A673 (cell line): ENCODE measurements around the gene CPEB1. TPM values are rescaled to one million over a fixed set of nuclear protein-coding genes. Genes with fewer than 3 reads are reported as not detected.

Experiments used
- BruUV-seq: library from RNA; stranded (reverse); fragments of 400-500 nt; replicated peaks from 2 replicates; lab custom pipeline; 2021; lab: Mats Ljungman, UMichigan
- CTCF ChIA-PET: fragments of 300-600 bp; sonication (Branson Sonifier 250); formaldehyde crosslinking; loops from one replicate; lab custom pipeline; 2022; ENCODE audit warnings: antibody characterized with exemption; lab: Charles Lee
- POLR2A ChIA-PET: fragments of 300-600 bp; sonication (Branson Sonifier 250); formaldehyde crosslinking; loops from one replicate; lab custom pipeline; 2022; ENCODE audit warnings: antibody characterized with exemption; ENCODE audit not compliant: low non-redundant PET; lab: Charles Lee
- DNase-seq: peaks from one replicate; pipeline ENCODE4 v3.0.0-alpha.2; 2015; ENCODE audit warnings: low spot score
- H3K27ac ChIP-seq: fragments of 200-600 bp; sonication (generic); 2 replicates; pipeline ENCODE4 v1.5.1; 2016; ENCODE audit warnings: mixed run types, low read depth, mild to moderate bottlenecking, mixed read lengths, antibody characterized with exemption, low read length; ENCODE audit not compliant: poor library complexity, severe bottlenecking
- H3K27me3 ChIP-seq: fragments of 200-600 bp; sonication (generic); replicated peaks from 2 replicates; pipeline ENCODE4 v1.6.1; 2017; ENCODE audit warnings: mixed run types, low read depth, mild to moderate bottlenecking, mixed read lengths, antibody characterized with exemption, low read length; ENCODE audit not compliant: insufficient read depth, poor library complexity
- H3K36me3 ChIP-seq: fragments of 200-600 bp; sonication (generic); 2 replicates; pipeline ENCODE4 v1.6.1; 2016; ENCODE audit warnings: mixed run types, mild to moderate bottlenecking, mixed read lengths, antibody characterized with exemption, low read length; ENCODE audit not compliant: insufficient read depth, poor library complexity, severe bottlenecking
- H3K4me1 ChIP-seq: fragments of 200-600 bp; sonication (generic); 2 replicates; pipeline ENCODE4 v1.6.1; 2017; ENCODE audit warnings: mixed run types, mild to moderate bottlenecking, mixed read lengths, antibody characterized with exemption, low read length; ENCODE audit not compliant: insufficient read depth, poor library complexity, severe bottlenecking
- H3K4me3 ChIP-seq: fragments of 200-600 bp; sonication (generic); 2 replicates; pipeline ENCODE4 v1.5.1; 2016; ENCODE audit warnings: low read depth, mixed run types, mild to moderate bottlenecking, mixed read lengths, low read length; ENCODE audit not compliant: poor library complexity, severe bottlenecking
- H3K9me3 ChIP-seq: fragments of 200-600 bp; sonication (generic); 2 replicates; pipeline ENCODE4 v1.6.1; 2016; ENCODE audit warnings: mixed run types, low read depth, mild to moderate bottlenecking, mixed read lengths, antibody characterized with exemption, low read length; ENCODE audit not compliant: poor library complexity, severe bottlenecking
- CTCF ChIP-seq: fragments of 300-800, 200-600 bp; sonication (generic); conservative IDR thresholded peaks from 2 replicates; pipeline ENCODE4 v1.5.1; 2017; ENCODE audit warnings: low read depth, mild to moderate bottlenecking, antibody characterized with exemption, low read length, moderate library complexity, mixed read lengths
- EZH2 ChIP-seq: fragments of 200-600 bp; sonication (generic); IDR thresholded peaks from 2 replicates; pipeline ENCODE4 v1.6.1; 2017; ENCODE audit warnings: borderline replicate concordance, low read depth, mild to moderate bottlenecking, mixed read lengths, antibody characterized with exemption, low read length; ENCODE audit not compliant: poor library complexity, severe bottlenecking
- intact Hi-C: fragments of 100-400 bp; cut with micrococcal nuclease; formaldehyde crosslinking; loops from one replicate; pipeline ENCODE4 v1.10.0; 2022; ENCODE audit not compliant: unreplicated experiment
- total RNA-seq: library from RNA; stranded (reverse); gene quantifications from 2 replicates; pipeline ENCODE4 v1.2.3, GENCODE V29; 2021

The CPEB1 gene
- total RNA-seq, 1 experiment from 2014 or later: not detected

GRCh38 chr15:82688691-82689090, 41.5 kb upstream of the CPEB1 start:
- no peaks in the 10 kb centered on the region for H3K36me3 ChIP-seq
- no peak for DNase-seq
- H3K27ac ChIP-seq: no peak overlapping the region
- ChIA-PET POLR2A (no interaction called here), CTCF (no interaction called here)
- H3K4me1 ChIP-seq: no peaks in the 10 kb centered on the region
- TF ChIP-seq CTCF (no peak), EZH2 (no peak)
- H3K4me3 ChIP-seq: no peak overlapping the region
- intact Hi-C loops: no loop called here
- no TSS peak for BruUV-seq
- H3K9me3 ChIP-seq: no peaks in the 10 kb centered on the region
- no peaks in the 10 kb centered on the region for H3K27me3 ChIP-seq

- TF ChIP-seq CTCF: no peak
- no peak for TF ChIP-seq EZH2
- H3K4me3 ChIP-seq: no peak overlapping the region
- H3K27ac ChIP-seq: no peak overlapping the region
- intact Hi-C loops: no loop called here
- H3K36me3 ChIP-seq: no peaks in the 10 kb centered on the region
- H3K4me1 ChIP-seq: no peaks in the 10 kb centered on the region
- no peaks in the 10 kb centered on the region for H3K9me3 ChIP-seq
- POLR2A ChIA-PET: no interaction called here
- H3K27me3 ChIP-seq: peaks cover 11% of the 10 kb centered on the region
- CTCF ChIA-PET: no interaction called here
- no TSS peak for BruUV-seq
- no peak for DNase-seq
Observed at GRCh38 chr15:82681371-82681770, 34.2 kb upstream of the CPEB1 start.

GRCh38 chr15:82680200-82681102, 33.3 kb upstream of the CPEB1 start:
- Histone ChIP-seq H3K27me3 (peaks cover 11% of the 10 kb centered on the region), H3K9me3 (no peaks in the 10 kb centered on the region), H3K4me3 (peak overlapping the region; percentile 41), H3K4me1 (no peaks in the 10 kb centered on the region), H3K27ac (no peak overlapping the region), H3K36me3 (no peaks in the 10 kb centered on the region)
- BruUV-seq: no TSS peak
- ChIA-PET POLR2A (interaction anchor here (0.6 kb wide), 1 partner anchor 10 kb away, joined by 3 read pairs; no protein-coding TSS in a partner anchor), CTCF (no interaction called here)
- TF ChIP-seq EZH2: no peak
- TF ChIP-seq CTCF: 0 out of 2 replicates have a peak, but pooled peaks have one; percentile 13
- intact Hi-C loops: no loop called here
- peak; percentile 9 for DNase-seq
